ENCODE measurements around the gene SCAF1. TPM values are rescaled to one million over a fixed set of nuclear protein-coding genes. Genes with fewer than 3 reads are reported as not detected.

The SCAF1 gene
- total and polyA plus RNA-seq, 9 of the 15 experiments (the other 6 are each of a cell fraction or from before 2014, with no cell fraction given) = 0.20 to 79.0 (median 4.9) TPM

GRCh38 chr19:49679771-49680413 lies 37.9 kb downstream of the SCAF1 start:
- H3K4me2 ChIP-seq (ENCODE audit: insufficient read depth, low read length) = peak overlapping the region; percentile 16; the same call in 1 of the 2 replicates
- DNase-seq (ENCODE audit: extremely low read depth in 1 of 4, low spot score in 3 of 4) (no peak), ATAC-seq (no peak), FAIRE-seq (no peak)
- ChIA-PET CTCF (ENCODE audit: low intra/inter-chr PET ratio) (interaction anchor here (0.5 to 1.5 kb wide), 4 partner anchors 38 to 238 kb away, joined by 3 to 5 read pairs (median 4); no protein-coding TSS in a partner anchor), POLR2A (no interaction called here)
- H3K79me2 ChIP-seq (ENCODE audit: control insufficient read depth, insufficient read depth, low read length) = peaks cover 52% of the 10 kb centered on the region
- H3K9ac ChIP-seq (ENCODE audit: insufficient read depth in 1 of 2, low read depth in 2 of 2, low read length in 2 of 2) = peak overlapping the region in 1 of 2 experiments; percentile 85; a peak in 1 of 4 replicates
- intact Hi-C loops (cut with micrococcal nuclease) = loop anchor here (5.0 kb wide), 3 partner anchors 87 to 187 kb away; partner anchors contain the start of genes AP2A1 and PNKP
- H3K36me3 ChIP-seq (ENCODE audit: control insufficient read depth, insufficient read depth, low read length) = peaks cover 57% of the 10 kb centered on the region
- H4K20me1 ChIP-seq (replicated peaks; ENCODE audit: control insufficient read depth, insufficient read depth, low read length) = peaks cover 19% of the 10 kb centered on the region
- BruUV-seq (replicated peaks) = no TSS peak
- H2AFZ ChIP-seq (ENCODE audit: low read depth, low read length) = no peak overlapping the region
- peak overlapping the region; percentile 39; the same call in 1 of the 3 replicates for H3K27ac ChIP-seq (ENCODE audit: extremely low read depth, low read depth, low read length)
- 0 out of 2 replicates have a peak overlapping the region, but pooled peaks have one; percentile 4 for H3K4me3 ChIP-seq
- peaks cover 3% of the 10 kb centered on the region for H3K9me1 ChIP-seq (ENCODE audit: control insufficient read depth, insufficient read depth, low read length)
- 0 out of 2 replicates have a peak, but pooled peaks have one; percentile 35 for TF ChIP-seq ZNF431 (CRISPR knock-in tag; IDR thresholded peaks at IDR 0.05)
- peak; percentile 49 for TF ChIP-seq ZBTB7A (IDR thresholded peaks at IDR 0.05; ENCODE audit: borderline replicate concordance, control insufficient read depth, low read depth, low read length)
- no peak for TF ChIP-seq TAF1 (IDR thresholded peaks at IDR 0.05; ENCODE audit: control insufficient read depth, extremely low read depth, insufficient read depth, low read length, severe bottlenecking)
- no peaks in the 10 kb centered on the region for H3K9me3 ChIP-seq (replicated peaks; ENCODE audit: control insufficient read depth, insufficient read depth, low read depth, low read length)
- H3K27me3 ChIP-seq (ENCODE audit: control insufficient read depth in 2 of 2, insufficient read depth in 2 of 2, low read length in 2 of 2) = no peaks in the 10 kb centered on the region
- in situ Hi-C loops (cut with MboI) = no loop called here
- peaks cover 26 to 57% of the 10 kb centered on the region in 2 experiments for H3K4me1 ChIP-seq (replicated peaks in 1 of 2; ENCODE audit: control insufficient read depth in 2 of 2, insufficient read depth in 2 of 2, low read length in 2 of 2)
- 57% methylated on average over 6 of the region's 10 CpGs for WGBS (ENCODE audit: insufficient coverage, low coverage, missing lambda C conversion rate)

All from K562 (cell line).